Measurements from ENCODE around the gene URI1.

The URI1 gene

DNA sequence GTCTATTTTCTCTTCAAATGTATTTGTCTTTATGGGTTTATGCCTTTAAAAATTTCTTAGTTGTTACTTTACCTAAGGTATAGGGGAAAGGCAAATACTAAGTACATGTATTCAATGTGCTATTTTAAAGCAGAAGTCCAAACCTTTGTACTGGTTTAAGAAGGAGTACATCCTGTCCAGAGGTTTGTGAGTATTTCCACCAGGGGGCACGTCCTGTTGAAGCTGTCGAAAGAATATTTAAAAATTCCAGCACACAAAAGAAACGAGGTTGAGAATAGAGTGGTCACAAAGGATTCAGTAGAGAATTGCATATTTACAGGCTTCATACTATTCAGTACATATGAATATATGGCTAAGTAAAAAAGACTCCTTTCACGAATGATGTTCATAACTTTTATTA, 59.8 kb downstream of the URI1 start:
- peak; percentile 7 for DNase-seq (ENCODE audit: low read depth)
- no peak overlapping the region for H3K4me3 ChIP-seq (ENCODE audit: low read depth, low read length)
- TF ChIP-seq CTCF (IDR thresholded peaks at IDR 0.05; ENCODE audit: insufficient read depth, low read depth, low read length, missing control alignments): no peak

DNA sequence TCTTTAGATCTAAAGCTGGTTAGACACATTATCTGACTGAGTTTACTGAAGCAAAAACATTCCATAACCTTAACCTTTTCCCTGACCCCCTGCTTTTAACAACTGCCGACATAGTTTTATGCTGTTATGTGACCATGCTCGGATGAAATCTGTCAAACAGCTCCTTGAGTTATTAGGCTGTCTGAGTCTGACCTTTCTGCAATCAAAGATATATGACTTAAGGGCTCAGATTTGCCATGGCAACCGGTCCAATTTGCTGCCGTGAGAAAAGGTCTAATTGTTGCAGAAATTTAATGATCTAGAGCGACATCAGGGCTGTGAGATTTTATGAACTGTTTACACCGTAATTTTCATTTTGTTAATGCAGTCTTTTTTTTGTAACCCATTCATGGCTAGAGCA, 61.8 kb downstream of the URI1 start:
- H3K4me3 ChIP-seq (ENCODE audit: low read depth, low read length): no peak overlapping the region
- DNase-seq (ENCODE audit: low read depth): no peak
- TF ChIP-seq CTCF (IDR thresholded peaks at IDR 0.05; ENCODE audit: insufficient read depth, low read depth, low read length, missing control alignments): no peak

- TF ChIP-seq CTCF (IDR thresholded peaks at IDR 0.05; ENCODE audit: insufficient read depth, low read depth, low read length, missing control alignments): no peak
- H3K4me3 ChIP-seq (ENCODE audit: low read depth, low read length): no peak overlapping the region
- DNase-seq (ENCODE audit: low read depth): no peak
Observed at GRCh38 chr19:30004403-30004802, 62.4 kb downstream of the URI1 start.

DNA sequence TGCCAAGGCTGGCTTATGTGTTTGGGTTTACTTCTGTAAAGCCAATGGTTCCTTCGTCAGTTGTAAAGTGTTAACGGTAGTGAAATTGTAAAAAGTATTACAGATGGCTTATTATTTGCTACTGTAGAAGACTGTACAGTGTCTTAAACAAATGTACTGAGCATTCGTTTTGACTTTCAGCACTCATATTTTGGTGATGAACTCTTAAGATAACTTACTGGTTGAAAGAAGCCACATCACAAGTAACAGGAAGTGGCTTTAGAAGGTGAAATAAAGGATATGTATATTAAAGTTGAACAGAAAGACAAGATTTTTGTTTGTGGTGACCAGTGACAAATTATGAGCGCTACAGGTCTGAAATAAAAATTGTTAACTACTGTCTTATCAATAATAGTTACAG, 64.2 kb downstream of the URI1 start:
- TF ChIP-seq CTCF (IDR thresholded peaks at IDR 0.05; ENCODE audit: insufficient read depth, low read depth, low read length, missing control alignments): no peak
- no peak for DNase-seq (ENCODE audit: low read depth)
- H3K4me3 ChIP-seq (ENCODE audit: low read depth, low read length): no peak overlapping the region

- no peak for TF ChIP-seq CTCF (IDR thresholded peaks at IDR 0.05; ENCODE audit: insufficient read depth, low read depth, low read length, missing control alignments)
- no peak overlapping the region for H3K4me3 ChIP-seq (ENCODE audit: low read depth, low read length)
- DNase-seq (ENCODE audit: low read depth): no peak
Observed at GRCh38 chr19:30008169-30008568, 66.1 kb downstream of the URI1 start.

DNA sequence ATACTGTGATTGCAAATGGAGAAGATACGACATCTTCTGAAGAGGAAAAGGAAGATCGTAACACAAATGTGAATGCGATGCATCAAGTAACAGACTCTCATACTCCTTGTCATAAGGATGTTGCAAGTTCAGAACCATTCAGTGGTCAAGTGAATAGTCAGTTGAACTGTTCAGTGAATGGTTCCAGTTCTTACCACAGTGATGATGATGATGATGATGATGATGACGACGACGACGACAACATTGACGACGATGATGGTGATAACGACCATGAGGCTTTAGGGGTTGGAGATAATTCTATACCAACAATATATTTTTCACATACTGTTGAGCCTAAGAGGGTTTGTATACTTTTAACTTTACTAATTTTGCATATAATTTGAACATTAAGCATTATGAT, 67.0 kb downstream of the URI1 start:
- H3K4me3 ChIP-seq (ENCODE audit: low read depth, low read length): no peak overlapping the region
- no peak for DNase-seq (ENCODE audit: low read depth)
- TF ChIP-seq CTCF (IDR thresholded peaks at IDR 0.05; ENCODE audit: insufficient read depth, low read depth, low read length, missing control alignments): no peak

- TF ChIP-seq CTCF (IDR thresholded peaks at IDR 0.05; ENCODE audit: insufficient read depth, low read depth, low read length, missing control alignments): no peak
- H3K4me3 ChIP-seq (ENCODE audit: low read depth, low read length): no peak overlapping the region
- DNase-seq (ENCODE audit: low read depth): no peak
Observed at GRCh38 chr19:30011051-30011578, 69.1 kb downstream of the URI1 start.
